CD4-positive, alpha-beta T cell (primary cell): ENCODE measurements around the gene UQCR11. TPM values are rescaled to one million over a fixed set of nuclear protein-coding genes. Genes with fewer than 3 reads are reported as not detected.

ENCODE experiments used
- ATAC-seq: fragments of 200-7000 bp; cut with Tn5 transposase; one replicate; pipeline ENCODE4 v1.10.0; 2022; ENCODE audit warnings: mild to moderate bottlenecking; ENCODE audit not compliant: poor library complexity
- CTCF ChIA-PET: fragments of 350-600 bp; sonication (Branson Sonifier 250); formaldehyde crosslinking; loops from one replicate; lab custom pipeline; 2021; ENCODE audit warnings: antibody characterized with exemption, inconsistent platforms; lab: Charles Lee
- POLR2A ChIA-PET: fragments of 350-600 bp; sonication (Branson Sonifier 250); formaldehyde crosslinking; loops from one replicate; lab custom pipeline; 2021; ENCODE audit warnings: antibody characterized with exemption, inconsistent platforms; lab: Charles Lee
- DNase-seq, 14 experiments: peaks; one replicate each; pipeline ENCODE4 v3.0.0-alpha.2; 2013 to 2020; ENCODE audit warnings: mixed read lengths in 2 of 14
- H3K27ac ChIP-seq, 2 donors: one replicate each; pipeline versions ENCODE4 v1.5.1 to v1.7.0; 2013; ENCODE audit warnings: low read length in 2 of 2, low read depth in 1 of 2, mild to moderate bottlenecking in 1 of 2
- H3K27me3 ChIP-seq, 2 experiments: 1 replicate in 1 of 2; 2 replicates in 1 of 2; pipeline versions ENCODE4 v1.6.1 to v1.7.0; 2013; ENCODE audit warnings: low read length in 2 of 2, control low read depth in 1 of 2, mild to moderate bottlenecking in 1 of 2, moderate library complexity in 1 of 2; ENCODE audit not compliant: insufficient read depth in 2 of 2, control insufficient read depth in 1 of 2
- H3K36me3 ChIP-seq: one replicate; pipeline ENCODE4 v1.6.1; 2013; ENCODE audit warnings: low read length, control low read depth; ENCODE audit not compliant: insufficient read depth
- H3K4me1 ChIP-seq: one replicate; pipeline ENCODE4 v1.6.1; 2013; ENCODE audit warnings: low read length, control low read depth; ENCODE audit not compliant: insufficient read depth
- H3K4me3 ChIP-seq: one replicate; pipeline ENCODE4 v1.5.1; 2013; ENCODE audit warnings: mild to moderate bottlenecking, low read length, moderate library complexity
- H3K9me3 ChIP-seq, 2 experiments: 1 replicate in 1 of 2; 2 replicates in 1 of 2; pipeline versions ENCODE4 v1.6.1 to v1.7.0; 2013; ENCODE audit warnings: low read length in 2 of 2, mild to moderate bottlenecking in 2 of 2, control low read depth in 1 of 2, moderate library complexity in 1 of 2; ENCODE audit not compliant: control insufficient read depth in 1 of 2, insufficient read depth in 1 of 2
- H3K27ac Mint-ChIP-seq: one replicate; pipeline ENCODE4 v1.8.0; 2020; ENCODE audit warnings: mixed read lengths
- H3K27me3 Mint-ChIP-seq: one replicate; pipeline ENCODE4 v1.8.0; 2021; ENCODE audit warnings: mixed read lengths
- H3K36me3 Mint-ChIP-seq: one replicate; pipeline ENCODE4 v1.8.0; 2021; ENCODE audit warnings: low read depth, mixed read lengths
- H3K4me1 Mint-ChIP-seq: one replicate; pipeline ENCODE4 v1.8.0; 2021; ENCODE audit warnings: low read depth, mixed read lengths
- H3K4me3 Mint-ChIP-seq: one replicate; pipeline ENCODE4 v1.8.0; 2020; ENCODE audit warnings: mild to moderate bottlenecking, mixed read lengths
- H3K9me3 Mint-ChIP-seq: one replicate; pipeline ENCODE4 v1.8.0; 2020; ENCODE audit warnings: mixed read lengths
- intact Hi-C, 2 experiments: fragments of 100-400 bp; cut with DNase I in 1 of 2; cut with micrococcal nuclease in 1 of 2; formaldehyde crosslinking; loops; one replicate each; pipeline versions ENCODE4 v1.15.1 to v1.9.0; 2023 to 2025; cut with DNase I, micrococcal nuclease
- total RNA-seq, 174 experiments: library from RNA in 2 of 174; stranded (reverse) in 2 of 174; gene quantifications; one replicate each; pipeline ENCODE4 v1.2.3 and lab custom pipeline; 2021 to 2026
- TF ChIP-seq, protein P1 (sequence below): fragments of 200-600 bp; IDR thresholded peaks from one replicate; pipeline ENCODE4 v1.8.0; 2022; ENCODE audit warnings: antibody characterized with exemption, mild to moderate bottlenecking

UQCR11 gene
- total RNA-seq, 2 experiments from 2014 or later, result 88.9 to 93.8 TPM

GRCh38 chr19:1585243-1585580 is 20.1 kb downstream of the UQCR11 start:
- Histone ChIP-seq H3K36me3 (peaks cover 36% of the 10 kb centered on the region), H3K27me3 (no peaks in the 10 kb centered on the region), H3K4me3 (no peak overlapping the region), H3K9me3 (no peaks in the 10 kb centered on the region), H3K27ac (no peak overlapping the region), H3K4me1 (peaks cover 14% of the 10 kb centered on the region)
- peaks cover 9% of the 10 kb centered on the region for H3K4me1 Mint-ChIP-seq
- POLR2A ChIA-PET, result no interaction called here
- DNase-seq, result no peak
- CTCF ChIA-PET, result no interaction called here
- no peaks in the 10 kb centered on the region for H3K27me3 Mint-ChIP-seq
- H3K36me3 Mint-ChIP-seq, result peaks cover 35% of the 10 kb centered on the region
- H3K9me3 Mint-ChIP-seq, result no peaks in the 10 kb centered on the region
- intact Hi-C loops, result no loop called here
- no peak for ATAC-seq
- H3K4me3 Mint-ChIP-seq, result no peak overlapping the region
- no peak overlapping the region for H3K27ac Mint-ChIP-seq
- TF ChIP-seq, protein P1, sequence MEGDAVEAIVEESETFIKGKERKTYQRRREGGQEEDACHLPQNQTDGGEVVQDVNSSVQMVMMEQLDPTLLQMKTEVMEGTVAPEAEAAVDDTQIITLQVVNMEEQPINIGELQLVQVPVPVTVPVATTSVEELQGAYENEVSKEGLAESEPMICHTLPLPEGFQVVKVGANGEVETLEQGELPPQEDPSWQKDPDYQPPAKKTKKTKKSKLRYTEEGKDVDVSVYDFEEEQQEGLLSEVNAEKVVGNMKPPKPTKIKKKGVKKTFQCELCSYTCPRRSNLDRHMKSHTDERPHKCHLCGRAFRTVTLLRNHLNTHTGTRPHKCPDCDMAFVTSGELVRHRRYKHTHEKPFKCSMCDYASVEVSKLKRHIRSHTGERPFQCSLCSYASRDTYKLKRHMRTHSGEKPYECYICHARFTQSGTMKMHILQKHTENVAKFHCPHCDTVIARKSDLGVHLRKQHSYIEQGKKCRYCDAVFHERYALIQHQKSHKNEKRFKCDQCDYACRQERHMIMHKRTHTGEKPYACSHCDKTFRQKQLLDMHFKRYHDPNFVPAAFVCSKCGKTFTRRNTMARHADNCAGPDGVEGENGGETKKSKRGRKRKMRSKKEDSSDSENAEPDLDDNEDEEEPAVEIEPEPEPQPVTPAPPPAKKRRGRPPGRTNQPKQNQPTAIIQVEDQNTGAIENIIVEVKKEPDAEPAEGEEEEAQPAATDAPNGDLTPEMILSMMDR, result no peak

- Mint-ChIP-seq H3K27me3 (no peaks in the 10 kb centered on the region), H3K4me3 (no peak overlapping the region), H3K4me1 (peaks cover 6% of the 10 kb centered on the region), H3K27ac (no peak overlapping the region), H3K9me3 (no peaks in the 10 kb centered on the region), H3K36me3 (peaks cover 41% of the 10 kb centered on the region)
- POLR2A ChIA-PET, result interaction anchor here (1.5 kb wide), 1 partner anchor 68 kb away, joined by 4 read pairs; the partner anchor contains the start of gene TCF3
- peaks cover 9% of the 10 kb centered on the region for H3K4me1 ChIP-seq
- DNase-seq, result peak in 1 of 14 experiments; percentile 28
- H3K27me3 ChIP-seq, result no peaks in the 10 kb centered on the region
- H3K27ac ChIP-seq, result no peak overlapping the region
- ATAC-seq, result no peak
- H3K4me3 ChIP-seq, result no peak overlapping the region
- TF ChIP-seq, protein P1, result no peak
- H3K36me3 ChIP-seq, result peaks cover 41% of the 10 kb centered on the region
- intact Hi-C loops, result no loop called here
- no peaks in the 10 kb centered on the region for H3K9me3 ChIP-seq
- CTCF ChIA-PET, result no interaction called here
Measured at GRCh38 chr19:1584500-1585242, 20.6 kb downstream of the UQCR11 start.

- intact Hi-C loops, result no loop called here
- Mint-ChIP-seq H3K4me1 (peaks cover 4% of the 10 kb centered on the region), H3K27ac (no peak overlapping the region), H3K36me3 (peaks cover 47% of the 10 kb centered on the region), H3K27me3 (no peaks in the 10 kb centered on the region), H3K9me3 (no peaks in the 10 kb centered on the region), H3K4me3 (no peak overlapping the region)
- DNase-seq (no peak), ATAC-seq (no peak)
- Histone ChIP-seq H3K4me1 (peaks cover 9% of the 10 kb centered on the region), H3K27me3 (no peaks in the 10 kb centered on the region), H3K9me3 (no peaks in the 10 kb centered on the region), H3K27ac (no peak overlapping the region), H3K4me3 (no peak overlapping the region), H3K36me3 (peaks cover 56% of the 10 kb centered on the region)
- CTCF ChIA-PET, result no interaction called here
- POLR2A ChIA-PET, result interaction anchor here (0.7 kb wide), 1 partner anchor 62 kb away, joined by 3 read pairs; no protein-coding TSS in a partner anchor
- TF ChIP-seq, protein P1, result no peak
Measured at GRCh38 chr19:1582201-1582600, 23.1 kb downstream of the UQCR11 start.
